GM19240 (cell line): ENCODE measurements around the gene NCKAP5L.
"Not testable (repeated sequence)": the region's sequence is repeated elsewhere in the genome, so short reads cannot be mapped to it uniquely, and the experiment has no call there.

Source experiments
- DNase-seq: peaks from one replicate; pipeline ENCODE4 v3.0.0; 2011; ENCODE audit warnings: low spot score; ENCODE audit not compliant: insufficient read length

The NCKAP5L gene

GRCh38 chr12:49866859-49867569 is 38.8 kb upstream of the NCKAP5L start:
- peak; percentile 91 for DNase-seq

- no peak for DNase-seq
These were observed 37.5 kb upstream of the NCKAP5L start for GRCh38 chr12:49865782-49866135.

- no peak for DNase-seq
These were observed 37.0 kb upstream of the NCKAP5L start for GRCh38 chr12:49865109-49865781.

- DNase-seq = no peak
These were observed 36.5 kb upstream of the NCKAP5L start for GRCh38 chr12:49864798-49865090.

- DNase-seq = no peak
These were observed 36.0 kb upstream of the NCKAP5L start for GRCh38 chr12:49863946-49864797.

- DNase-seq = not testable (repeated sequence)
These were observed 32.7 kb upstream of the NCKAP5L start for GRCh38 chr12:49860921-49861320.

GRCh38 chr12:49855890-49856289 is 27.7 kb upstream of the NCKAP5L start:
- not testable (repeated sequence) for DNase-seq

- no peak for DNase-seq
These were observed 26.8 kb upstream of the NCKAP5L start for GRCh38 chr12:49854976-49855375.

GRCh38 chr12:49853671-49854070 is 25.5 kb upstream of the NCKAP5L start:
- no peak for DNase-seq

- no peak for DNase-seq
These were observed 18.9 kb upstream of the NCKAP5L start for GRCh38 chr12:49847161-49847560.

- no peak for DNase-seq
These were observed 17.8 kb upstream of the NCKAP5L start for GRCh38 chr12:49846032-49846431.

- no peak for DNase-seq
These were observed 15.7 kb upstream of the NCKAP5L start for GRCh38 chr12:49843876-49844437.

- no peak for DNase-seq
These were observed 15.2 kb upstream of the NCKAP5L start for GRCh38 chr12:49843411-49843810.

GRCh38 chr12:49842519-49843352 is 14.5 kb upstream of the NCKAP5L start, which contains the start of gene BCDIN3D:
Gene BCDIN3D (minus strand): TSS chr12:49843106. CDS start chr12:49843087, 19 bp downstream.
- DNase-seq = peak; percentile 70

GRCh38 chr12:49838973-49839633 is 10.9 kb upstream of the NCKAP5L start:
- no peak for DNase-seq

GRCh38 chr12:49832836-49833421 is 4.7 kb upstream of the NCKAP5L start:
- no peak for DNase-seq

GRCh38 chr12:49831717-49832116 is 3.5 kb upstream of the NCKAP5L start:
- DNase-seq = no peak

GRCh38 chr12:49827401-49828099 is 663 bp downstream of the NCKAP5L start:
- no peak for DNase-seq

GRCh38 chr12:49827051-49827400 is 1.2 kb downstream of the NCKAP5L start:
- DNase-seq = no peak
